ENCODE data around the gene USP46.

USP46 gene

DNA sequence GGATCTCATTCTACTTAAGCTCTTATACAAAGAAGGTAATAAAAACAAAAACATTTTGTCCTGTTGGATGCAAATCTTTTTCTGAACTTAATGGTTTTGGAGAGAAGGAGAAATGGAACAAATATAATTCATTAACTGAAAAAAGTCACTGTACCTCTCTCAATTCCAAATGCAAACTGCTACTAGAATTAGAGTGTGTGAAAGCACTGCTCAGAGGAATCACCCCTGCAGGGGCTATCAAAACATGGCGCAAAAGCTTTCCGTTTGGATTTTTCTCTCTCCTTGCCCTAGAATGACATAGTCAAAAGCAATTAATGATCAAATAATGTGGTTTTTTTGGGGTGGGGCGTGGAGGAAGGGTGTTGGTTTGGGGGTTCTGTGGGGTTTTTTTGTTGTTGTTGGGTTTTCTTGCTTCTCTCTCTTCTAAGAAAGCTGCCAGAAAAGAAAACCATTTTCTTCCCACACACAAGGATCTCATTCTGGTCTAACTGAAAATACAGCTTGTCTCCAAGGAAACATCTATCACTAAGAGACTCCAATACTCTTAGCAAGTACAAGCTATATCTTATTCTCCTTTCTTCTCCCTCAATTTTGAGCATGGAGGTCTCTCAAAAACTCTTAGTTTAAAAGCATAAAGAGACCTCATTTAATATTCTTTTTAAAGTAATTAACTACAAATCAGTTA lies 41.6 kb downstream of the USP46 start:
- DNase-seq: no peak

GRCh38 chr4:52614241-52614640 lies 44.9 kb downstream of the USP46 start:
- DNase-seq: no peak

- no peak for DNase-seq
These were observed 46.8 kb downstream of the USP46 start for GRCh38 chr4:52612341-52612740.

GRCh38 chr4:52611030-52611555 lies 48.0 kb downstream of the USP46 start:
- DNase-seq: no peak

GRCh38 chr4:52606726-52607125 lies 52.4 kb downstream of the USP46 start:
- no peak for DNase-seq

GRCh38 chr4:52606040-52606439 lies 53.1 kb downstream of the USP46 start:
- no peak for DNase-seq

GRCh38 chr4:52604215-52604614 lies 54.9 kb downstream of the USP46 start:
- DNase-seq: no peak

GRCh38 chr4:52600275-52600674 lies 58.8 kb downstream of the USP46 start:
- DNase-seq: no peak

DNA sequence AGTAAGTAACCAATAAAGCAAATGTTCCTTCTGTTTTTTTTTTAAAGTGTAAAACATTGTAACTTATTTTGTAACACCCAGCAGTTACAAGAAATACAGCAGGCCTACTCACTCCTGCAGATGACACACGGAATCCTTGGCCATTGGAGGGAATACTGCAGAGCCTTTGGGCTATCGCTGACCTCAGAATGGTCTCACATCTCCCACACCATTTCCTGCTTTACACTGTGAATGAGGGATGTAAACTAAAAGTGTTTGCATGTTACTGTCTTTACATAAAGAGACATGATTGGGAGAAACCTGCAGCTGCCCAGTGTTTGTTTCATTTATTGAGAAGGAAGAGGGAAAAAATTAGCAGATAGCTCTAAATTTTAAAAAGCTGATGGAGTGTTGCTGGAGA lies 64.1 kb downstream of the USP46 start:
- DNase-seq: no peak

- no peak for DNase-seq
These were observed 66.8 kb downstream of the USP46 start for GRCh38 chr4:52592287-52592686.

DNA sequence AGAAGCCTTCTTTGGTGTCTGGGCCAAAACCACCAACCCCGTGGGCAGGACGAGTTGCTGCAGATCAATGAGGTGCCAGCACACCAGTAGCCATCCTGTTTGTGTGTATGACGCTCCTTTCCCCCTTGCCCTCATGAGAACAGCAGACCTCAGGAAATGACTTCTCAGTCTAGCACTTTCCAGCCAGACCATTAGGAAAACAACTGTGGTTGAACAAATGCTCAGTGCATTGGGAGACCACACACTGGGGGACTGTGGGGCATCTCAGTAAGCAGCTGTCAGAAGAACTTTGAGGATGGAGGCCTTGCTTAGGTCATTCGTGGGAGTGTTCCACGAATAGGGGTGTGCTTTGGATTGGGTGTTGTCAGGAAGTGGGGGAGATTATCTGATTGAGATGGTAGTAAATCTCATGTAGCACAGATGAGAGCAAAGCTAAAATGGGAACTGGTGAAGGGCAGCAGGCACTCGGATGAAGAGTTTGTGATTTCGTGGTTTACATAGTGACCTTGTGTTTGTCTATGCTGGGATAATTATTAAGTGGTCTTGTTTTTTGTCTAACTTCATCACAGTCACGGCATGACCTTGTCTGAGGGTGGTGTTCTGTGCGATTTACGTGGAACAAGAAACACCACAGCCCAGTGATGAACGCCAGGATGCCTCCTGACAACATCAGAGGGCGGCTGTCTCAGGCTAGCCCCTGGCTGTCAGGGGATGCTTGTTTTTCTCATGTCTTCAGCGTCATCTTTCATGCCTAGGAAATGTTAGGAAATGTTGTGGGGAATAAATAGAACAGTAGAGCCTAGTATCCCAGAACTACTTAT lies 70.1 kb downstream of the USP46 start:
- no peak for DNase-seq

DNA sequence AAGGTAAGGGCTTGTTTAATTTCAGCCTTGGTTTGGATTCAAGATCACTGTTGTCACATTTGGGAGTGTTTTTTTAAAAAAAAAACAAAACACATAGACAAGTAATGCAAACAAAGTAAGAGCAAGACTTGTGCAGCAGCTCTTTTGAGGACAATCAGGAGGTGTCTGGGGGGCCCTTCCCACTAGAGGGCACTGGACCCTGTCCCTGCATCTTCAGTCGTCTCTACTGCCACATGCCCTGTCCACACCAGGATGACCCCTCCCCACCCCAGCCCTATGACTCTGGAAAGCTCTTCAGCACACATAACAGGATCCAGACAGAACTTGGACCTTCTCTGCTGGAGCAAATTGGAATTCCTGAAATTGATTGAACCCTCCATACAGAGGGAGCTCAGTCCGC lies 71.0 kb downstream of the USP46 start:
- DNase-seq: no peak

GRCh38 chr4:52586069-52586468 lies 73.0 kb downstream of the USP46 start:
- no peak for DNase-seq

DNA sequence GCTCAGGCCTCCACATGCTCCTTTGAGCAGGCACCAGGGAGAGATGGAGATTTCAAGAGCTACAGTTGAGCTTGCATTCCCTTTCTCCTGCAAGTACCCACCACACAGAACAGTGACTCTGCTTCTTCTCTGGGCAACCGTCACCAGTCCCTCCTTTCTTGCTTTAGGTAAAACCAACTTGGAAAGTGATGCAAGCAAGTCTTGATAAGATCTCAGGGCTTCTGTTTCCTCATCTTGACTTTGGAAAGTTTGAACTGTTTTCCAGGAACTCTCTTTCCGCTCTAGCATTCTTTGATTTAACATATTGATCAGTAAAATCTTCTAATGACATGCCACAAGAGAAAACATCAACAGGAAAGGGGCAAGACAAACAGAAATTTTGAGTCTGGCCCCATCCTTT lies 73.7 kb downstream of the USP46 start:
- DNase-seq: no peak

GRCh38 chr4:52579602-52580272 lies 79.4 kb downstream of the USP46 start:
- no peak for DNase-seq

DNA sequence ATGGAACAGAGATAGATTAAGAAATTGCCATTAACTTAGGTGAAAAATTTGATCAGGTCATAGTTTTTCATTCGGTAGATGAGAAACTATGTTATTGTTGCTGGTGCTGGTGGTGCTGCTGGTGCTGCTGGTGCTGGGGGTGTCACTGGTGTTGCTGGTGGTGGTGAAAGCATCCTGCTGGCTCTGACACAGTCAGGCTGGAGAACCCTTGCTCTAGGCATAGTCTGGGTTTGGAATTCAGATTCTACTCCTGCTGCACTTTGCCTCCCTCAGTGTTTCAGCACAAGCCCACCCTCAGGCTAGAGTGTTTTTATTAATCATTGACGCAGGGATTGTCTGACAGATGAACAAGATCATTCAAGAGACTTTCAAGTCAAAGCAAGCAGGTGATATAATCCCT lies 80.2 kb downstream of the USP46 start:
- no peak for DNase-seq

- no peak for DNase-seq
These were observed 81.5 kb downstream of the USP46 start for GRCh38 chr4:52577624-52577962.

- no peak for DNase-seq
These were observed 82.0 kb downstream of the USP46 start for GRCh38 chr4:52576961-52577623.

DNA sequence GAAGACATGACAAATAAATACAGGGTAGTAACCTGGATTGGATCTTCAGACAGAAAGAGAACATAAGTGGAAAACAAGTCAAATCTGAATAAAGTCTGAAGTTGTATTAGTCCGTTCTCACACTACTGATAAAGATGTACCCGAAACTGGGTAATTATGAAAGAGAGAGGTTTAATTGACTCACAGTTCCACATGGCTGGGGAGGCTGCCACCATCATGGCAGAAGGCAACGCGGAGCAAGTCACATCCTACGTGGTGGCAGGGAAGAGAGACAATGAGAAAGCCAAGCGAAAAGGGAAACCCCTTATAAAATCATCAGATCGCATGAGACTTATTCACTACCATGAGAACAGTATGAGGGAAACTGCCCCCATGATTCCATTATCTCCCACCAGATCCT lies 82.8 kb downstream of the USP46 start:
- DNase-seq: no peak

DNA sequence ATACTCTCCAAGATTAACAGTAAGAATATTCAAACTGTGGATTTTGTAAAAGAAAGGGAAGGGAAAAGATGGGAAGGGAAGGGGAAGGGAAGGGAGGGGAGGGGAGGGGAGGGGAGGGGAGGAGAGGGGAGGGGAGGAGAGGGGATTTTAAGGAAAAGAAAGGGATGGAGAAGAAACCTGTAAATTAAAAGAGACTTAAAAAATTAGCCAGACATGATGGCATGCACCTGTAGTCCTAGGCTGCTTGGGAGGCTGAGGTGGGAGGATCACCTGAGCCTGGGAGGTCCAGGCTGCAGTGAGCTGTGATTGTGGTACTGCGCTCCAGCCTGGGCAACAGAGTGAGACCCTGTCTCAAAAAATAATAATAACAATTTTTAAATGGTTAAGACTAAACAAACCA lies 83.7 kb downstream of the USP46 start:
- no peak for DNase-seq

DNA sequence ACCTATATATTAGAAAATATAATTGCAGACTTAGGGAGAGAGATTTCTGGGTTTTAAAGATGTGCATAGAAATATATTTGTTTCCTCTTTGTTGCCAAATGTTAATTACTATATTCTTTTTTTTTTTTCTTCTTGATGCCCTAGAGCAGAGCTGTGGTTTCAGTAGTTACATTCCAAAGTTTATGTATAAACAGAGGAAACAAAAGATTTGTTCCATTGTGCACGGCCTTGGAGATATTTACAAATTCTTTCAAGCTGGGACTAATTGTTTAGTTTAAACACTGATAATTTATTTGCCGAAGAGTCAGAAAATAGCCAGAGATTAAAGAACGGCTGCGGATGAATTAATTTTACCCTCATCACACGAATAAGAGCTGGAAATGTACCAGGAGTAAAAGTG lies 85.1 kb downstream of the USP46 start:
- DNase-seq: no peak

DNA sequence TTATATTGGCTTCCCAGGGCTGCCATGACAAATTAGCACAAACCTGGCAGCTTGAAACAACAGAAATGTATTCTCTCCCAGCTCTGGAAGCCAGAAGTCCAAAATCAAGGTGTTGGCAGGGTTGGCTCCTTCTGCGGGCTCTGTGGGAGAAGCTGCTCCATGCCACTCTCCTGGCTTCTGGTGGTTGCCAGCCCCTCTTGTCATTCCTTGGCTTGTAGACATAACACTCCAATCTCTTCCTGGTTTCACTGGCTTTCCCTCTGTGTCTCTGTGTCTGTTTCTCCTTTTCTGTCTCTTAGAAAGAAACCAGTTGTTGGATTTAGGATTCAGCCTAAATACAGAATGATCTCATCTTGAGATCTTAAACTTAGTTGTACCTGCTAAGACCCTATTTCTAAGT lies 85.5 kb downstream of the USP46 start:
- DNase-seq: no peak

DNA sequence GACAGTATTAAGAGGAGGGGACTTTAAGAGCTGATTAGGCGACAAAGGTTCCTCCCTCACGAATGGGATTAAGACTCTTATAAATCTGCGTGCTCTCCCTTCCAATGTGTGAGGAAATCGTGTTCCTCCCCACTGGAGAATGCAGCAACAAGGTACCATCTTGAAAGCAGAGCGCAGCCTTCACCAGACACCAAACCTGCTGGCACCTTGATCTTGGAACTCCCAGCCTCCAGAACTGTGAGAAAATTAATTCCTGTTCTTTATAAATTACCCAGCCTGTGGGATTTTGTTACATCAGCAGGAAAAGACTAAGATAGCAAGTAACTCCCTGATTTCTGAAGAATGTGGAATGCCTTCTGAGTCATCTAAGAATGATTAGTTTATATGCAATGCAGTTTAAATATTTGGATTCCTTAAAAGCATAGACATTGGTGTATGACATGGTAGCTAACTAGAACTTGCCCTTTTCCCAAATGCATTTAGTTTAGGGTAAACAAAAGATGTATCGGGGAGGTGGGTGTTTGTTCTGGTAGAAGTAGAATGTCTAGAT lies 86.1 kb downstream of the USP46 start:
- no peak for DNase-seq
